SU-DHL-6 (cell line): ENCODE results near the gene COPE.

ENCODE experiments used
- CTCF ChIP-seq: fragments of 200-600 bp; sonication (generic); IDR thresholded peaks from one replicate; pipeline ENCODE4 v1.5.1; 2017; ENCODE audit warnings: antibody characterized with exemption, mild to moderate bottlenecking, low read length, moderate library complexity; ENCODE audit not compliant: insufficient read depth, poor library complexity, severe bottlenecking
- EZH2phosphoT487 ChIP-seq: fragments of 200-600 bp; sonication (generic), shearing (Covaris generic); conservative IDR thresholded peaks from 2 replicates; pipeline ENCODE4 v1.6.1; 2018; ENCODE audit warnings: mild to moderate bottlenecking, antibody characterized with exemption, low read length, moderate library complexity, mixed read lengths

- no peak for TF ChIP-seq CTCF
- no peak for TF ChIP-seq EZH2phosphoT487
These were observed 26.1 kb upstream of the COPE start for GRCh38 chr19:18945297-18945696.
